ENCODE results near the gene COL10A1.
A peak's percentile ranks its signal among the peaks of the same experiment; 100 is the strongest.

The COL10A1 gene

DNA sequence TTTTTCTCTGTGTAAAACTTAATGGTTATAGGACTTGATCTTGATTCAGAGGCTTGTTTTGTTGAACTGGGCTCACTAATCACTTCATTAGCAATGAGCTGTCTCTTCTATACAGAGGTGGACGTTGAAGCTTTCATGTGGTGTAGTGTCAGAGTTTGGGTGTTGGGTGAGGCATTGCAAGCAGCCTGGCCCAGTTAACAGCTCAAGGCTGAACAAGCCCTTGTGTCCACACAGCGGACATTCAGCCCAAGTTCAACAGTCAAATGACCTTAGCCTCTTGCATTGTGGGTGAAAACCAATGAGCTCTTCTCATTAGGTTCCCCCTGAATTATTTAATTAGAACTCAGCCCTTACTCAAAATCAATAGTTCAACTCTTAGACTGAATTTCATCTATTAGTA is 12.5 kb downstream of the COL10A1 start:
- Histone ChIP-seq H3K4me3 (ENCODE audit: low read length) (no peak overlapping the region), H3K36me3 (ENCODE audit: control insufficient read depth, insufficient read depth, low read length) (peaks cover 3% of the 10 kb centered on the region), H3K4me1 (ENCODE audit: control insufficient read depth, insufficient read depth, low read length) (no peaks in the 10 kb centered on the region), H3K27me3 (ENCODE audit: control insufficient read depth, insufficient read depth, low read length) (no peaks in the 10 kb centered on the region), H3K9ac (ENCODE audit: low read length) (no peak overlapping the region), H3K9me3 (ENCODE audit: control insufficient read depth, low read length) (no peaks in the 10 kb centered on the region)

GRCh38 chr6:116111552-116112528 is 14.1 kb downstream of the COL10A1 start:
- Histone ChIP-seq H3K4me3 (ENCODE audit: low read length) (no peak overlapping the region), H3K36me3 (ENCODE audit: control insufficient read depth, insufficient read depth, low read length) (peaks cover 3% of the 10 kb centered on the region), H3K4me1 (ENCODE audit: control insufficient read depth, insufficient read depth, low read length) (peaks cover 3% of the 10 kb centered on the region), H3K27me3 (ENCODE audit: control insufficient read depth, insufficient read depth, low read length) (no peaks in the 10 kb centered on the region), H3K9ac (ENCODE audit: low read length) (no peak overlapping the region), H3K9me3 (ENCODE audit: control insufficient read depth, low read length) (no peaks in the 10 kb centered on the region)

GRCh38 chr6:116108836-116109235 is 17.1 kb downstream of the COL10A1 start:
- Histone ChIP-seq H3K27me3 (ENCODE audit: control insufficient read depth, insufficient read depth, low read length) (no peaks in the 10 kb centered on the region), H3K36me3 (ENCODE audit: control insufficient read depth, insufficient read depth, low read length) (peaks cover 3% of the 10 kb centered on the region), H3K9me3 (ENCODE audit: control insufficient read depth, low read length) (no peaks in the 10 kb centered on the region), H3K4me3 (ENCODE audit: low read length) (no peak overlapping the region), H3K9ac (ENCODE audit: low read length) (no peak overlapping the region), H3K4me1 (ENCODE audit: control insufficient read depth, insufficient read depth, low read length) (peaks cover 13% of the 10 kb centered on the region)

GRCh38 chr6:116106146-116106545 is 19.8 kb downstream of the COL10A1 start:
- Histone ChIP-seq H3K4me3 (ENCODE audit: low read length) (no peak overlapping the region), H3K9ac (ENCODE audit: low read length) (no peak overlapping the region), H3K9me3 (ENCODE audit: control insufficient read depth, low read length) (no peaks in the 10 kb centered on the region), H3K36me3 (ENCODE audit: control insufficient read depth, insufficient read depth, low read length) (no peaks in the 10 kb centered on the region), H3K27me3 (ENCODE audit: control insufficient read depth, insufficient read depth, low read length) (no peaks in the 10 kb centered on the region), H3K4me1 (ENCODE audit: control insufficient read depth, insufficient read depth, low read length) (peaks cover 29% of the 10 kb centered on the region)

- Histone ChIP-seq H3K4me1 (ENCODE audit: control insufficient read depth, insufficient read depth, low read length) (peaks cover 29% of the 10 kb centered on the region), H3K9ac (ENCODE audit: low read length) (no peak overlapping the region)
Measured at GRCh38 chr6:116105247-116105646, 20.7 kb downstream of the COL10A1 start.

GRCh38 chr6:116104636-116105035 is 21.3 kb downstream of the COL10A1 start:
- H3K4me1 ChIP-seq (ENCODE audit: control insufficient read depth, insufficient read depth, low read length), result peaks cover 29% of the 10 kb centered on the region

More at GRCh38 chr6:116105247-116105646, 20.7 kb downstream of the COL10A1 start:
- no peaks in the 10 kb centered on the region for H3K9me3 ChIP-seq (ENCODE audit: control insufficient read depth, low read length)
- no peaks in the 10 kb centered on the region for H3K36me3 ChIP-seq (ENCODE audit: control insufficient read depth, insufficient read depth, low read length)
- no peaks in the 10 kb centered on the region for H3K27me3 ChIP-seq (ENCODE audit: control insufficient read depth, insufficient read depth, low read length)
- no peak overlapping the region for H3K4me3 ChIP-seq (ENCODE audit: low read length)

GRCh38 chr6:116102873-116103272 is 23.1 kb downstream of the COL10A1 start:
- Histone ChIP-seq H3K27me3 (ENCODE audit: control insufficient read depth, insufficient read depth, low read length) (no peaks in the 10 kb centered on the region), H3K36me3 (ENCODE audit: control insufficient read depth, insufficient read depth, low read length) (no peaks in the 10 kb centered on the region), H3K4me3 (ENCODE audit: low read length) (no peak overlapping the region), H3K4me1 (ENCODE audit: control insufficient read depth, insufficient read depth, low read length) (peaks cover 43% of the 10 kb centered on the region), H3K9me3 (ENCODE audit: control insufficient read depth, low read length) (no peaks in the 10 kb centered on the region), H3K9ac (ENCODE audit: low read length) (no peak overlapping the region)

More at GRCh38 chr6:116104636-116105035, 21.3 kb downstream of the COL10A1 start:
- Histone ChIP-seq H3K27me3 (ENCODE audit: control insufficient read depth, insufficient read depth, low read length) (no peaks in the 10 kb centered on the region), H3K9me3 (ENCODE audit: control insufficient read depth, low read length) (no peaks in the 10 kb centered on the region), H3K4me3 (ENCODE audit: low read length) (no peak overlapping the region), H3K36me3 (ENCODE audit: control insufficient read depth, insufficient read depth, low read length) (no peaks in the 10 kb centered on the region), H3K9ac (ENCODE audit: low read length) (no peak overlapping the region)

- Histone ChIP-seq H3K36me3 (ENCODE audit: control insufficient read depth, insufficient read depth, low read length) (no peaks in the 10 kb centered on the region), H3K9ac (ENCODE audit: low read length) (peak overlapping the region; percentile 90), H3K4me1 (ENCODE audit: control insufficient read depth, insufficient read depth, low read length) (peaks cover 42% of the 10 kb centered on the region), H3K4me3 (ENCODE audit: low read length) (peak overlapping the region; percentile 68), H3K9me3 (ENCODE audit: control insufficient read depth, low read length) (no peaks in the 10 kb centered on the region), H3K27me3 (ENCODE audit: control insufficient read depth, insufficient read depth, low read length) (no peaks in the 10 kb centered on the region)
Measured at GRCh38 chr6:116101790-116102189, 24.1 kb downstream of the COL10A1 start.

GRCh38 chr6:116101302-116101718 is 24.6 kb downstream of the COL10A1 start:
- H3K9ac ChIP-seq (ENCODE audit: low read length), result peak overlapping the region; percentile 90
- H3K36me3 ChIP-seq (ENCODE audit: control insufficient read depth, insufficient read depth, low read length), result no peaks in the 10 kb centered on the region
- peaks cover 39% of the 10 kb centered on the region for H3K4me1 ChIP-seq (ENCODE audit: control insufficient read depth, insufficient read depth, low read length)
- H3K9me3 ChIP-seq (ENCODE audit: control insufficient read depth, low read length), result no peaks in the 10 kb centered on the region
- no peaks in the 10 kb centered on the region for H3K27me3 ChIP-seq (ENCODE audit: control insufficient read depth, insufficient read depth, low read length)
- H3K4me3 ChIP-seq (ENCODE audit: low read length), result peak overlapping the region; percentile 68

- Histone ChIP-seq H3K4me1 (ENCODE audit: control insufficient read depth, insufficient read depth, low read length) (peaks cover 39% of the 10 kb centered on the region), H3K36me3 (ENCODE audit: control insufficient read depth, insufficient read depth, low read length) (no peaks in the 10 kb centered on the region), H3K27me3 (ENCODE audit: control insufficient read depth, insufficient read depth, low read length) (no peaks in the 10 kb centered on the region), H3K9ac (ENCODE audit: low read length) (peak within 1 kb of the TSS; percentile 90), H3K9me3 (ENCODE audit: control insufficient read depth, low read length) (no peaks in the 10 kb centered on the region), H3K4me3 (ENCODE audit: low read length) (peak within 1 kb of the TSS; percentile 83)
Measured at GRCh38 chr6:116100419-116101301, 25.3 kb downstream of the COL10A1 start, which contains the start of gene NT5DC1. Gene NT5DC1, plus strand, starts transcription at chr6:116100853. Its CDS starts 78 bp downstream, at chr6:116100931.

DNA sequence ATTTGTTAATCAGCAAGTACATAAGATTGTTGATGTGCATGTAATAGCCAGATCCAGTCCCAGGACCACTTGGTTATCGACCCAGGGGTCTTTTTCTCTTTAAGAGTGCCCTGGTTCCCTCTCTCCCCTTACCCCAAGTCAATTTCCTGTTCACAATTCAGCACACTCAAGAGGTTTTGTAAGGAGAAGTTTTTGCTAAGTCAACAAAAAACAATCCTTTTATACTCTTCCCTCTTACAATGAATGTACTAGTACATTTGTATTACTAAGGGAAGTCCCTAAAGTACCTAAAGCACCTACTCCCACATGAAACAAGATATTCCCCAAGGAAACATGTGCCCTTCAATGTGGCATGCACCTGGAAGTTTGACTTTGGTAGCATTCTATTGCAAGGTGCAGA is 26.9 kb downstream of the COL10A1 start:
- H3K4me3 ChIP-seq (ENCODE audit: low read length), result no peak overlapping the region
- H3K9me3 ChIP-seq (ENCODE audit: control insufficient read depth, low read length), result no peaks in the 10 kb centered on the region
- no peaks in the 10 kb centered on the region for H3K36me3 ChIP-seq (ENCODE audit: control insufficient read depth, insufficient read depth, low read length)
- H3K9ac ChIP-seq (ENCODE audit: low read length), result no peak overlapping the region
- peaks cover 36% of the 10 kb centered on the region for H3K4me1 ChIP-seq (ENCODE audit: control insufficient read depth, insufficient read depth, low read length)
- no peaks in the 10 kb centered on the region for H3K27me3 ChIP-seq (ENCODE audit: control insufficient read depth, insufficient read depth, low read length)

Measured in mucosa of stomach (tissue), 1 donor.